ENCODE data around the gene CYTH1.
A peak's percentile ranks its signal among the peaks of the same experiment; 100 is the strongest.

Gene CYTH1, protein sequence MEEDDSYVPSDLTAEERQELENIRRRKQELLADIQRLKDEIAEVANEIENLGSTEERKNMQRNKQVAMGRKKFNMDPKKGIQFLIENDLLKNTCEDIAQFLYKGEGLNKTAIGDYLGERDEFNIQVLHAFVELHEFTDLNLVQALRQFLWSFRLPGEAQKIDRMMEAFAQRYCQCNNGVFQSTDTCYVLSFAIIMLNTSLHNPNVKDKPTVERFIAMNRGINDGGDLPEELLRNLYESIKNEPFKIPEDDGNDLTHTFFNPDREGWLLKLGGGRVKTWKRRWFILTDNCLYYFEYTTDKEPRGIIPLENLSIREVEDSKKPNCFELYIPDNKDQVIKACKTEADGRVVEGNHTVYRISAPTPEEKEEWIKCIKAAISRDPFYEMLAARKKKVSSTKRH

GRCh38 chr17:78781893-78782304 is at the start of gene CYTH1:
Gene CYTH1 (minus strand): TSS chr17:78782273. CDS start chr17:78782223, 50 bp downstream.
- DNase-seq = no peak

- DNase-seq = no peak
Measured at GRCh38 chr17:78829477-78829876, 47.4 kb upstream of the CYTH1 start.

- no peak for DNase-seq
Measured at GRCh38 chr17:78828470-78829185, 46.6 kb upstream of the CYTH1 start.

DNA sequence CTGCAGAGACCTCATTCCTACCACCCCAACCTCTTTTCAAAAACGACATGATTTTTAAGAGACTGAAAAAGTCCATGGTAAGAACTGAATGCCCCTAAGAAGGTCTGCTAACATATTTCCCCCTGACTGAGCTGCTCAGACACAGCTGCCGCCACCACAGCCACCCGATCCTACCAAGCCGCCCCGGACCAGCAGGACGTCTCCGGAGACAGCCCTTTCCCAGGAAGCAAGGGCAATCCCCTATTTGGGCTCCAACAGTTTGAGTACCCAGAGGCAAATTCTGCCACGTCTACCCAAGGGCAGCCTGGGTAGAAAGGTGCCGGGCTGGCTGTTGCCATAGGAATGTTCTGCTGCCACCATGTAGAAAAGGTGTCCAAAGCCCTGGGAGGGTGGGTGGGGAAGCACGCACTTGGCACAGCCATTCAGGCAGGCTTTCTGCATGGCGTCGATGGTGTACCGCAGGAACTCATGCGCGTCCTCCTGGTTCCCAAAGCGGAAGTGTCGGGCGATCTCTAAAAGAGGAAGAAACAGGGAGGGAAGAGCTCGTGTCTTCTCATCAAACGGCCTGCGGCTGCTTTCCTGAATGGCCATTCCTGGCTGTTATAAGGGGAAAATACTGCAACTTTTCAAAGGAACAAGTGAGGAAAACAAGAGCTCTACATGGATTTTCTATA is 44.9 kb upstream of the CYTH1 start:
- no peak for DNase-seq

DNA sequence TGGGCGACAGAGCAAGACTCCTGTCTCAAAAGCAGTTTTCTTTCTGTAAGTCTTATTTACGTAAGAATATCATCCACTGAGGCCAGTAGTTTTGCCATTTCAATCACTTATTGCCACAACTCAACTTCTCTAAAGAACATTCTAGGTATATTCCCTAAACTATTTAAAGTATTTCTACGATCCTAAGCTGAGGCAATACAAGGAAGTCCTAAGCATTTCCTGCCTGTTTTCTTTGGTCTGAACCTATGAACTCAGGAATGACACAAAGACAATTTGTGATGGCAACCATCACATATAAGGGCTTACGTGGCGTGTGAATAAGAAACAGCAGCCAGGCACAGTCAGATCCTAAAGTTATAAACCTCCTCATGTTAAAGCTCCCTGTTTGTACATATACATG is 44.3 kb upstream of the CYTH1 start:
- DNase-seq = no peak

DNA sequence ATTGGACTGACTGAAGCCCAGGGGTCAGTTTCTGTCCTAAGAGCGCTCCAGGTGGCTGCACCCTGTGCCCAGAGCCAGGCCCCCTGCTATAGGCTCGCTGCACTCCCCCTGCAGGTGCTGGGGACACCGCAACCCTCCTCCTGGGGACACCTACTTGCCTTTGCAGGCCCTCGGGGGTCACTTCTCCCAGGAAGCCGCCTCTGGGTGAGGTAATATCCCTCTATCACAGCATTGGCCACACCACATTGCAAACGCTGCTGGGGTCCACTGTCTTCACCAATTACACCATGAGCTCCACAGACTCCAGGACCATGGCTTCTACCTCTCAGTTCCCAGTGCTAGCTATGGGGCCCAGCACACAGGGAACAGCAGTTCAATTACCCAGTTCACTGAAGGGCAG is 43.6 kb upstream of the CYTH1 start:
- no peak for DNase-seq

GRCh38 chr17:78824240-78824639 is 42.2 kb upstream of the CYTH1 start:
- DNase-seq = no peak

DNA sequence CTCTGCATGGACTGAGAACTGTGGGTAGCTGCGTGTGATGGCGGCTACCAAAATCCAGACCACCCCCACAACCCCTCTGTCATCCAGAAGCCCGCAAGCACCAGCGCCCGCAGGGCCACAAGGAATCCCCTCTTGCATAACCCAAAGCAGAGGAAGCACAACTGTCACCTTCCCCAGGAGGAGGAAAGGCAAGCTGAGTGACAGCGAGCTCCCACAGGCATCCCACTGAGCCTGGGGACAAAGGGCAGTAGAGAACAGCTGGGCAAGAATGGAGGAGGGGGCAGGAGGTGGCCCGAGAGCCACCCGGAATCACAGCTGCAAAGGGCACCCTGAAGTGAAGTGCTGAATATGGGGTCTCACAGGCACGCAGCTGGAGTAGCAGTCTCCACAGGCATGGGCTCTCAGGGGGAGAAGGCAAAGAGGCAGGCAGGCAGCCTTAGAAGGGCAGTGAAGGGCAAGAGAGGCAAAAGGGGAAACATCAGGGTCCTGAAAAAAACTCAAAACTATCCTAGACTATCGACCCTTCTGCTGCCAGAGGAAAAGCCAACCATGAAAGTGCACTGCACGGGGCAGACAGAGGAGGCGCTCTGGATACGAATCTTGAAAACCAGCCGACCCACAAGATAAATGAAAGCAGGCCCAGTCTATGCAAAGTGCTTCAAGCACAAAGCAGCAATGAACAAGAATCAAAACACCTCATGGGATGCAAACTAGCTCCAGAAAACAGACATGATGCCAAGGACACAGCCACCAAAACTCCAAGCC is 41.4 kb upstream of the CYTH1 start:
- no peak for DNase-seq

GRCh38 chr17:78822552-78822951 is 40.5 kb upstream of the CYTH1 start:
- no peak for DNase-seq

DNA sequence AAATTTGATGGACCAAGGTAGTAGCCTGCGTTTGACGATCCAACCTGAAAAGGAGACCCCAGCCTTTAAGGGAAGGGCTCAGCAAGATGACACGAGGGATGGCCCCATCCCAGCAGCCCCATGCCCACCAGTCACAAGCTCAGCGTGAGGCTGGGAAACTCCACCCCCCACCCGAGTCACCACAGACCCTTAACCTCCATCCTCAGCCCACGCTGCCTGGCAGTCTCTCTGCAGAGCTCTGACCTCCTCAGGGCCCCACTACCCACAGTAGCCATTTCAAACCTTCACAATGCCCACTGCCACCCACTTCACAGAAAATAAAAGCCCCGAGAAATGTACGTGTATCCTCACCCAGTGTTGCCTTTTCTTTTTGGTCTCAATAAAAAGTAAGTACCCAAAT is 39.9 kb upstream of the CYTH1 start:
- no peak for DNase-seq

DNA sequence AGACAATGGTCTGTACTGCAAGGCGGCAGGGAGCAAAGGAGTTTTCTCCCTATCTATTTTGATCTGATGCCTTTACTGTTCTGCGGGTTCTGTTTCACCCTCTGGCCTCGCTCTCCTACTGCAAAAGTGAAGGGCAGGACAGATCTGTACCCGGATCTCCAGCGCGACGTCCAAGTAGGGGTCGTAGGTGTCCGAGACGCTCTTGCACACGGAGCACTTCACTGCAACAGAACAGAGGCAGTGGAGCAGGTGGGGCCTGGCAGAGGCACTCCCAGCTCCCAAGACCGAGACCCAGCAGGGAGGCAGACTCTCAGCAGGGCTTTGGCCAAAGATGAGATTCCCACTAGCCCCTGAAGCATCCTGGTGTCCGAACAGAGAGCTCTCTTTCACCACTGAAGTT is 38.8 kb upstream of the CYTH1 start:
- no peak for DNase-seq

DNA sequence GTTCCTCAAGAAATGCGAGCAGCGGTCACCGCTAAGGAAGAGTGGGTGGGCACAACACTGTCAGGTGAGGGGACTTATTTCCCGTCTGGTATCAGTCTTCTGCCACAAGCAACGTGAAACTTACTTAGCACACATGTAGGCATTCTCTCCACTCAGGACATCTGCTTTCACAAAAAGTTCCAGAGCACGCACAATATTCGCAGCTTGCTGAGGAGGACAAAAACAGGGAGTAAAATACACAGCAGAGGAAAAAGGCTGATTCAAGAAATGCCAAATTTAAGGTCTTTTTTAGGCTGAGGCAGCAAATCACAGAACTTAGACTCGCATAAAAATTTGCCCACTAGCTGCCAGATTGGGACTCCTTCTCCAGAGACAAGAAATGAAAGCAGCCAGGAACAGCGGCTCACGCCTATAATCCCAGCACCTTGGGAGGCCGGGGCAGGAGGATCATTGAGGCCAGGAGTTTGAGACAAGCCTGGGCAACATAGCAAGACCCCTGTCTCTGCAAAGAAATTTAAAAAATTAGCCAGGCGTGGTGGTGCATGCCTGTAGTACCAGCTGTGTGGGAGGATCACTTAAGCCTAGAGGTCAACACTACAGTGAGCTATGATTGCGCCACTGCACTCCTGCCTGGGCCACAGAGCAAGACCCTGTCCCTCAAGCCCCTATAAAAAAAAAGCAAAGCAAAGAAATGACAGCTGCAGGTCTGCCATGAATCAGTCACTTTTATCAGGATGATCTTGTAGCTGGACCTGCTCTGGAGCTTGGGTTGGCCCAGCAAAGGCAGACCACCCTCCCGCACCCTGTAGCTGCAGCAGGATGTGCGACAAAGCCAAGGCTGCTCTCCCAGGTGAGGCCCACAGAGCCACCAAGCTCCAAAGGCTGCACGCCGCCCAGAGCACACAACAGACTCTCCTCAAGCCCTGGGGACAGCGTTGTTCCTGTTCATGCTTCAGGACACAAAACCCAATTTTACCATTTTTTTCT is 38.0 kb upstream of the CYTH1 start:
- DNase-seq = no peak

GRCh38 chr17:78819402-78819801 is 37.3 kb upstream of the CYTH1 start:
- DNase-seq = no peak

- DNase-seq = peak in 1 of 2 donors; percentile 98
Measured at GRCh38 chr17:78818932-78819331, 36.9 kb upstream of the CYTH1 start.

DNA sequence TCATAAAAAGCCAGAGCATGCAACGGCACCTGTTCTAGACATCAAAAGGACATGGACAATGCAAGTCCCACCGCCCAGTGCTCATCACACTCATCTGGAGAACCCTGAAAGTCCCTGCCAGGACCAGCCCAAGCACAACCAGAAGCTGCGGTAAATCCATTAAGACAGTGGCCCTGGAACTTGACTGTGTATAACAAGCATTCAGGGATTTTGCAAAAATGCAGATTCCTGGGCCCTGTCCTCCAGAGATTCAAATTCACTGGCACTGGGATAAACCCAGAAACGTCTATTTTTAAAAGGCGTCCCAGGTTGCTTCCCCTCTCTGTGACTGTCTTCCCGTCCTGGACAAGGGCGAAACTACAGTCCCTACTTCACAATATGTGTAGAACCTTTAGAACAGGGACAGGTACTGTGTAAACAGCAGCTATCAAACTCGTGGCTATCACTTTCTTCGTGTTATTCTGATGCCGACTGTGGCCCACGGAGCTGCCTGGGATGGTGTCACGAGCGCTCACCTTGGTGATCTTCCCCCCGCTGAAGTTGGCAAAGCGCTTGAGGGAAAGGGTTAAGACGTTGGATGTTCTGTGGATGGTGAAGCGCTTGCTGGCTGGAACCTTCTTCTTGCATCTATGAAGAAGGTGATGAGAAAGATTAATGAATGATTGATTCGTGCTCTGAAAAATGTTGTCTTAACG is 36.2 kb upstream of the CYTH1 start:
- no peak for DNase-seq

DNA sequence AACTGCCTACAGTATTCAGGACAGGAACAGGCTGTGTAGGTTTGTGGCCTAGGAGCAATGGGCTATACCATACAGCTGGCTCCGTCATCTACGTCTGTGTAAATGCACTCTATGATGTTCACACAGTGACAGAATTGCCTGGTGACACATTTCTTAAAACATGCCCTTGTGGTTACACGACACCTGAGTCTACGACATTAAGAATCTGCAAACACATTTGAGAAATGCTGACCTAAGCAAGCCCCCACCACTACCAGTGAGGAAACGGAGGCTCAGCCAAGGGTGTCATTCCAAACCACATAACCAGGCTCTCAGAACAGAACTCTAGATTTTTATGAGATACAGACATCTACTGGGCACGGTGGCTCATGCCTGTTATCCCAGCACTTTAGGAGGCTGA is 35.0 kb upstream of the CYTH1 start:
- DNase-seq = no peak

DNA sequence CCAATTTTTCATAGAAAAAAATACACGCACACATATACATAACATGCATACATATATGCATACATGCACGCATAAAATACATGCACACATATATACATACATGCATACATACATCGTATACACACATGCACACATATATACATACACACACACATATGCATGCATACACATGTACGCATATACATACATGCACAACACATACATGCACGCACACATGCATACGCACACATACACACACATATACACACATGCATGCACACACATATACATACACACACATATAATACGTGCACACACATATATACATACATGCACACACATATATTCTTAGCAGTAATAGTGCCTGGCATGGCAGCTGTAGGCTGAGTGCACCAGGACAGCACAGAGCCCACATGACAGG is 33.6 kb upstream of the CYTH1 start:
- no peak for DNase-seq

DNA sequence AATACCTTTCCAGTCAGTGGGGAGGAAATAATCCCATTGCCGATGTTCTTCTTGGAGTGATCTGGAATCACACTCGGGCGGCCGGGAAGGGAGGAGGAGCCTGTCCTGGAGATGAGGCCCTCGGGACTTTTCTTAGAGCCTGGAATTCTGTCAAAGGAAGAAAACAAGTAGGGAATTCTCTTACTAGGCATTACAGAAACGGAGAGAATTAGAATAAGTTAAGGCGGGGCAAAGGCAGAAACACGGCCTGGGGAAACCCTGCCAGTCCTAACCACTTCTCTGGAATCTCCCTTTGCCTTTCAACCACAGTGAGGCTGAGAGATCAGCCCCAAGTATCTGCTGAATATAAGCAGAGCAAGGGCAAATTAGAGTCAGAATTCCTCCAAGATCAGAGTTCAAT is 30.8 kb upstream of the CYTH1 start:
- no peak for DNase-seq

DNA sequence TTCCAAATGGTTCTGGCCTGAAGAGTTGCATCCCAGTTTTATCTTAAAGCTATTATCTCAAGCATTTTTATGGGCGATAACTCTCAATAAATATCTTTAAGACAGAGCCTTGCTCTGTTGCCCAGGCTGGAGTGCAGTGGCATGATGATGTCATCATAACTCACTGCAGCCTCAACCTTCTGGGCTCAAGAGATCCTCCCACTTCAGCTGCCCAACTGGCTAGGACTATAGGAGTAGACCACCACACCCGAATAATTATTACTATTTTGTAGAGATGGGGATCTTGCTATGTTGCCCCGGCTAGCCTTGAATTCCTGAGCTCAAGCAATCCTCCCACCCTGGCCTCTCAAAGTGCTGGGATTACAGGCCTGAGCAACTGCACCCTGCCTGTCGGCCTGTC is 26.1 kb upstream of the CYTH1 start:
- no peak for DNase-seq

- peak in 1 of 2 donors; percentile 9 for DNase-seq
Measured at GRCh38 chr17:78806451-78806850, 24.4 kb upstream of the CYTH1 start.

GRCh38 chr17:78805301-78805700 is 23.2 kb upstream of the CYTH1 start:
- no peak for DNase-seq
